SW480 (cell line): ENCODE data around the gene MBOAT2.

Experiments
- DNase-seq: peaks from one replicate; pipeline ENCODE4 v3.0.0-alpha.2; 2016; ENCODE audit warnings: low spot score

The MBOAT2 gene

DNA sequence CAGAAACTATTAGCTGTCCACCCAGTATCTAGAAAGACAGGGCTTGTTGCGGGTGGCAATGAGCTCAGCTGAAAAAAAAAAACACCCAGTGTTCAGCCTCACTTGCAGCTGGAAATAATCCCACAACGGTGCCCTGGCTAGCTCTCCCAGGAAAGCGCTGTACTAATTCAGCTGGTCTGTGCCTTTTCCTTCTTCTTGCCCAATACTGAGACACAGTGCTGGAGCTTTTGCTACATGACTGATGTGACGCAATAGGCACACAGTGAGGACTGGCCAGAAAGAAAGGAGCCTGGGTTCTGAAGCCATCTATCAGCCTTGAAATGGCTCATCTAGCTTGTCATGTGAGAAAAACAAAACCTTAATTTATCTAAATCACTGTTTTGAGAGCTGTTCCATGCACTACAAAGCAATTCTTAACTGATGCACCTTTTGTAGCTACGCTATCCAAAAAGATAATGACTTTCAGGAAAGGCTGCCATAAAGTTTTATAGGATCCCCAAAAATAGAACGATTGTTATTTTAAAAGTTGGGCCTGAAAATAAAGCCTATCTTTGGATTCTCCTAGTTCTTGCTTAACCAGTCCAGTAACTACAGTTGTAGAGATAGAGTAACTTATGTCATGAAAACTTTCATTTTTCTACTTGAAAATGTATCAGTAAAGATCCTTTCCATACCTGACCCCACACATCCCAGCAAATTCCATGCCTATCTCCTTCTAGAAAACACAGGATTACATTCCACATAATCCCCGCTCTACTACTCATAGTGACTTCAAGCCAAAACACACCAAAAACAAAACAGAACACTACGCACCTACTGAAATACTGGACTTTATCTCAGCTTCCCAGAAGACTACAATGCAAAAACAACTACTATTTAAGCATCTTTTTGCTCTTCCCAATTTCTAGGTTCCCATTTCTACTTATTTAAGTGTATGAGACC, 181.9 kb downstream of the MBOAT2 start:
- no peak for DNase-seq

- no peak for DNase-seq
Measured at GRCh38 chr2:8819948-8820347, 183.5 kb downstream of the MBOAT2 start.

- no peak for DNase-seq
Measured at GRCh38 chr2:8819194-8819593, 184.3 kb downstream of the MBOAT2 start.

- no peak for DNase-seq
Measured at GRCh38 chr2:8817221-8817620, 186.3 kb downstream of the MBOAT2 start.

DNA sequence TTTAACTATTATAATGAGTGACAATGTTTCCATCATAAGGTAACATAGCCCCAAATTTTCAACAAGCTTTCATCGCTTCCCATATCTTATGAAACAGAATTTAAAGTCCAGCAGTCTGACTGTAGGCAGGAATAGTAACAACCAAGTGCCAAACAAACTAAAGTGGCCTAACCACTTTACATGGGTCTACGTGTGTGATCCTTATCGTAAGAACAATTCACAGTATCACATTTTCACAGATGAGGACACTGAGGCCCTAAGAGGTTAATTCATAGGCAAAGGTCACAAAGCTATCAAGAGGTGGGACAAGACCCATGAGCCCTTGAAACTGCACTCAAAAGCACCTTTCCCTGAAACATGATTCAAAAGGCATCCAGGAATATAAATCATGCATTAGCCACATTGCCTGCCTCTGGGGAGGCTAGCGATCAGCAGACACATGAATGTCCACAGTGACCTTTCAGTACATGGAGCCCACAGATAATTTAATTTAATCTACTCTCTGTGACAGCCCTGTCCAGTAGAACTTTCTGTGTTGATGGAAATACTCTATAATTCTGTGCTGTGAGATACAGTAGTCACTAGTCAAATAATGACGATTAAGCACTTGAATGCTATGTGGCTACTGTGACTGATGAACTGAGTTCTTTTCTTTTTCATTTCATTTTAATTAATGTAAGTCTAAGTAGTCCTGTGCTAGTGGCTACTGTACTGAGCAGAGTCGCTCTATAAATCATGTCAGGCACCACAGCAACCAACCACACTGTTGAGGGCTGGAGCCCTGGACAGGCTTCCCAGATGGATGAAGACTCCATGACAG, 196.4 kb downstream of the MBOAT2 start:
- no peak for DNase-seq

DNA sequence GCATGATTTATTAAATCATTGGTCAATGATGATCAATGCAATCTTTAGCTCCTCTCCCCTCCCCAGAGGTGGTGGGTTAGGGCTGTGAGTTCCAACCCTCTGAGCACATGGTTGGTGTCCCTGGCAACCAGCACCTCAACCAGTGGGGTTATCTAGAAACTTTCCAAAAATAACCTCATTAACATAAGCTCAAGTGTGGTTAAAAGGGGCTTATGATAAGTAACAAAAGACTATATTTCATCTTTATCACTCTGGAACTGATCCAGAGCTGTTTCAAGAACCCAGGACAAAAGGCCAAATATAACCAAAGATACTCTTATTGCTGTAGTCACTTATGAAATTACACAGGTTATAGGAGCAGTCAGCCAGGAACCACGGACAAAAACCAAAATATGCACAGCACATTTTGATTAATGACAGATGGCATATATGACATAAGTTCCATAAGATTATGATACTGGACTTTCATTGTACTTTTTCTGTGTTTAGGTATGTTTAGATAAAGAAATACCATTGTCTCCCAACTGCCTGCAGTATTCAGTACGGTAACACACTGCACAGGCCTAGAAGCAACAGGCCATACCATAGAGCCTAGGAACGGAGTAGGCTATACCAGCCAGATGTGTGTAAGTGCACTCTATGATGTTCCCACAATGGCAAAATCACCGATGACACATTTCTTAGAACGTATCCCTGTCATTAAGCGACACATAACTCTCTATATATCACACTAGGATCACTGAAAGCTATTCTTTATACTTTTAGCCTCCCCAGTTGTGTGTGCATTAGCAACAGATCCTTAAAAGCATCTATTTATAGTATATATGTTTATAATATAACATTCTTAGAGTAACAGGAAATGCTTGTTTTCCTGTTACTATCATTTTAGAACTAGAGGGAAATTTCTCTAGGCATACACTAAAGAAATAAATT, 197.9 kb downstream of the MBOAT2 start:
- DNase-seq = no peak

GRCh38 chr2:8803658-8804379, 199.7 kb downstream of the MBOAT2 start:
- DNase-seq = peak; percentile 66

GRCh38 chr2:8802741-8803140, 200.7 kb downstream of the MBOAT2 start:
- no peak for DNase-seq
